IMR-90 (cell line): ENCODE data around the gene DEPDC5. TPM values are rescaled to one million over a fixed set of nuclear protein-coding genes. Genes with fewer than 3 reads are reported as not detected.

Experiments
- ATAC-seq: fragments of 200-7000 bp; cut with Tn5 transposase; 2 replicates; pipeline ENCODE4 v1.9.1; 2020; ENCODE audit warnings: low read depth, mild to moderate bottlenecking, moderate library complexity
- BruUV-seq: library from RNA; stranded (reverse); fragments of 400-500 nt; replicated peaks from 2 replicates; lab custom pipeline; 2021; lab: Mats Ljungman, UMichigan
- CTCF ChIA-PET: fragments of 300-600 bp; formaldehyde crosslinking; extraction: SDS; loops from one replicate; lab custom pipeline; 2021; ENCODE audit warnings: antibody characterized with exemption; lab: Yijun Ruan, JAX
- POLR2A ChIA-PET: fragments of 300-600 bp; sonication (Branson Sonifier 250); formaldehyde crosslinking; loops from one replicate; lab custom pipeline; 2022; ENCODE audit warnings: antibody characterized with exemption; ENCODE audit not compliant: unreplicated experiment; lab: Charles Lee
- DNase-seq: peaks from one replicate; pipeline ENCODE4 v3.0.0; 2013
- H2AFZ ChIP-seq: replicated peaks from 2 replicates; pipeline ENCODE3; 2013; ENCODE audit warnings: low read length, mild to moderate bottlenecking; ENCODE audit not compliant: poor library complexity
- H2AK5ac ChIP-seq: 2 replicates; pipeline ENCODE4 v1.6.1; 2013; ENCODE audit warnings: low read depth, low read length, inconsistent platforms
- H2AK9ac ChIP-seq: replicated peaks from 2 replicates; pipeline ENCODE3; 2013; ENCODE audit warnings: mild to moderate bottlenecking, low read depth, low read length, moderate library complexity; ENCODE audit not compliant: poor library complexity
- H2BK120ac ChIP-seq: 2 replicates; pipeline ENCODE4 v1.6.1; 2013; ENCODE audit warnings: low read depth, low read length, inconsistent platforms
- H2BK15ac ChIP-seq: 3 replicates; pipeline ENCODE4 v1.6.1; 2013; ENCODE audit warnings: low read depth, low read length, inconsistent platforms
- H2BK20ac ChIP-seq: 2 replicates; pipeline ENCODE4 v1.6.1; 2013; ENCODE audit warnings: low read depth, mild to moderate bottlenecking, inconsistent platforms, low read length, moderate library complexity
- H2BK5ac ChIP-seq: 2 replicates; pipeline ENCODE4 v1.6.1; 2013; ENCODE audit warnings: mild to moderate bottlenecking, low read depth, low read length, inconsistent platforms; ENCODE audit not compliant: poor library complexity, severe bottlenecking
- H3K14ac ChIP-seq: replicated peaks from 2 replicates; pipeline ENCODE4 v1.6.1; 2013; ENCODE audit warnings: low read depth, low read length, inconsistent platforms
- H3K18ac ChIP-seq: 2 replicates; pipeline ENCODE4 v1.6.1; 2013; ENCODE audit warnings: low read depth, low read length, control low read depth
- H3K23ac ChIP-seq: 2 replicates; pipeline ENCODE4 v1.6.1; 2013; ENCODE audit warnings: low read depth, low read length, inconsistent platforms
- H3K27ac ChIP-seq: 2 replicates; pipeline ENCODE4 v1.5.1; 2013; ENCODE audit warnings: mild to moderate bottlenecking, control low read depth, low read length; ENCODE audit not compliant: insufficient read depth
- H3K27me3 ChIP-seq: 2 replicates; pipeline ENCODE4 v1.6.1; 2013; ENCODE audit warnings: low read length; ENCODE audit not compliant: control insufficient read depth, insufficient read depth
- H3K36me3 ChIP-seq: 2 replicates; pipeline ENCODE4 v1.6.1; 2013; ENCODE audit warnings: low read length, mixed read lengths; ENCODE audit not compliant: control insufficient read depth, insufficient read depth
- H3K4ac ChIP-seq: 2 replicates; pipeline ENCODE4 v1.6.1; 2013; ENCODE audit warnings: low read depth, low read length, inconsistent platforms
- H3K4me1 ChIP-seq: 2 replicates; pipeline ENCODE4 v1.6.1; 2013; ENCODE audit warnings: low read length, mixed read lengths; ENCODE audit not compliant: control insufficient read depth, insufficient read depth
- H3K4me2 ChIP-seq: 2 replicates; pipeline ENCODE4 v1.6.1; 2013; ENCODE audit warnings: low read depth, mild to moderate bottlenecking, control low read depth, low read length, moderate library complexity
- H3K4me3 ChIP-seq: 2 replicates; pipeline ENCODE4 v1.5.1; 2013; ENCODE audit warnings: low read depth, mild to moderate bottlenecking, control low read depth, low read length, moderate library complexity; ENCODE audit not compliant: insufficient read depth
- H3K56ac ChIP-seq: 2 replicates; pipeline ENCODE4 v1.6.1; 2013; ENCODE audit warnings: low read length, inconsistent platforms; ENCODE audit not compliant: insufficient read depth; ENCODE audit errors: extremely low read depth
- H3K79me1 ChIP-seq, 2 experiments: 2 replicates each; pipeline ENCODE4 v1.6.1; 2013; ENCODE audit warnings: low read length in 2 of 2, inconsistent platforms in 1 of 2, low read depth in 1 of 2
- H3K9ac ChIP-seq: 2 replicates; pipeline ENCODE4 v1.6.1; 2013; ENCODE audit warnings: low read depth, low read length, control low read depth
- H3K9me1 ChIP-seq: 2 replicates; pipeline ENCODE4 v1.6.1; 2013; ENCODE audit warnings: low read length, inconsistent platforms; ENCODE audit not compliant: insufficient read depth
- H3K9me3 ChIP-seq: 2 replicates; pipeline ENCODE4 v1.6.1; 2013; ENCODE audit warnings: low read length; ENCODE audit not compliant: control insufficient read depth, insufficient read depth
- H4K20me1 ChIP-seq: 2 replicates; pipeline ENCODE4 v1.6.1; 2013; ENCODE audit warnings: low read length, inconsistent platforms; ENCODE audit not compliant: insufficient read depth
- H4K5ac ChIP-seq: 2 replicates; pipeline ENCODE4 v1.6.1; 2013; ENCODE audit warnings: mild to moderate bottlenecking, low read depth, low read length, control low read depth
- H4K8ac ChIP-seq, 2 experiments: 2 replicates each; pipeline ENCODE4 v1.6.1; 2013; ENCODE audit warnings: low read depth in 2 of 2, low read length in 2 of 2, control low read depth in 1 of 2, inconsistent platforms in 1 of 2
- H4K91ac ChIP-seq: 2 replicates; pipeline ENCODE4 v1.6.1; 2013; ENCODE audit warnings: low read depth, low read length, inconsistent platforms; ENCODE audit not compliant: insufficient read depth
- CEBPB ChIP-seq: IDR thresholded peaks from 2 replicates; pipeline ENCODE4 v1.6.1; 2012; ENCODE audit warnings: low read depth, low read length, improper control_type of control experiment
- CHD1 ChIP-seq: IDR thresholded peaks from 2 replicates; pipeline ENCODE4 v1.6.1; 2012; ENCODE audit warnings: low read depth, low read length, improper control_type of control experiment
- CTCF ChIP-seq: conservative IDR thresholded peaks from 2 replicates; pipeline ENCODE4 v1.5.1; 2012; ENCODE audit warnings: mild to moderate bottlenecking, low read depth, low read length, improper control_type of control experiment
- ELK1 ChIP-seq: fragments of 150-350 bp; IDR thresholded peaks from 2 replicates; pipeline ENCODE4 v1.6.1; 2016; ENCODE audit warnings: low read depth, mild to moderate bottlenecking, low read length, moderate library complexity, borderline replicate concordance
- MAFK ChIP-seq: IDR thresholded peaks from 2 replicates; pipeline ENCODE4 v1.6.1; 2012; ENCODE audit warnings: low read depth, low read length, improper control_type of control experiment
- MAZ ChIP-seq: IDR thresholded peaks from 2 replicates; pipeline ENCODE4 v1.6.1; 2012; ENCODE audit warnings: low read depth, mild to moderate bottlenecking, low read length, improper control_type of control experiment, moderate library complexity, borderline replicate concordance
- MXI1 ChIP-seq: IDR thresholded peaks from 2 replicates; pipeline ENCODE4 v1.6.1; 2012; ENCODE audit warnings: low read depth, mild to moderate bottlenecking, low read length, moderate library complexity, borderline replicate concordance
- POLR2A ChIP-seq: IDR thresholded peaks from 2 replicates; pipeline ENCODE4 v1.6.1; 2012; ENCODE audit warnings: mild to moderate bottlenecking, low read depth, low read length
- RAD21 ChIP-seq: IDR thresholded peaks from 2 replicates; pipeline ENCODE4 v1.6.1; 2012; ENCODE audit warnings: low read length, improper control_type of control experiment
- RCOR1 ChIP-seq: IDR thresholded peaks from 2 replicates; pipeline ENCODE4 v1.6.1; 2012; ENCODE audit warnings: mild to moderate bottlenecking, low read length, improper control_type of control experiment; ENCODE audit not compliant: insufficient replicate concordance
- RFX5 ChIP-seq: IDR thresholded peaks from 2 replicates; pipeline ENCODE4 v1.8.0; 2012; ENCODE audit warnings: low read depth, mild to moderate bottlenecking, low read length, moderate library complexity
- WGBS, 2 experiments: methylation state at CpG; one replicate each; pipeline versions ENCODE4 v1.1.5 to v1.1.7; 2013; ENCODE audit warnings: missing lambda C conversion rate in 2 of 2; ENCODE audit not compliant: insufficient read length in 1 of 2; ENCODE audit errors: extremely low coverage in 2 of 2; 5-methylcytosine and 5-hydroxymethylcytosine counted together
- dilution Hi-C: fragments of 300-500 bp; cut with HindIII; formaldehyde crosslinking; loops from one replicate; pipeline ENCODE4 v1.14.3; 2018; ENCODE audit warnings: low sequenced_read_pairs; ENCODE audit not compliant: unreplicated experiment
- in situ Hi-C: fragments of 300-500 bp; cut with MboI; formaldehyde crosslinking; loops from 3 replicates; pipeline ENCODE4 v1.14.3; 2019; ENCODE audit warnings: low sequenced_read_pairs, inconsistent platforms, mixed read lengths
- intact Hi-C: fragments of 100-400 bp; cut with micrococcal nuclease; formaldehyde crosslinking; loops from 2 replicates; pipeline ENCODE4 v1.10.0; 2022
- polyA plus RNA-seq, 3 experiments: library from polyadenylated mRNA; depleted of rRNA; stranded (reverse); fragments of >200 nt; gene quantifications; 2 replicates each; pipeline ENCODE4 v1.2.3, GENCODE V29; 2012; ENCODE audit warnings: low replicate concordance in 1 of 3
- total RNA-seq: library from RNA; depleted of rRNA; stranded (reverse); fragments of >200 nt; gene quantifications from 2 replicates; pipeline ENCODE4 v1.2.3, GENCODE V29; 2012
- TF ChIP-seq, protein P1 (sequence below): fragments of 150-350 bp; IDR thresholded peaks from 2 replicates; pipeline ENCODE4 v1.6.1; 2017; ENCODE audit warnings: mild to moderate bottlenecking, antibody characterized with exemption, low read length, low read depth

The DEPDC5 gene
- total and polyA plus RNA-seq, 2 of the 4 experiments (the other 2 are of a cell fraction), result 6.6 to 12.9 TPM

DNA sequence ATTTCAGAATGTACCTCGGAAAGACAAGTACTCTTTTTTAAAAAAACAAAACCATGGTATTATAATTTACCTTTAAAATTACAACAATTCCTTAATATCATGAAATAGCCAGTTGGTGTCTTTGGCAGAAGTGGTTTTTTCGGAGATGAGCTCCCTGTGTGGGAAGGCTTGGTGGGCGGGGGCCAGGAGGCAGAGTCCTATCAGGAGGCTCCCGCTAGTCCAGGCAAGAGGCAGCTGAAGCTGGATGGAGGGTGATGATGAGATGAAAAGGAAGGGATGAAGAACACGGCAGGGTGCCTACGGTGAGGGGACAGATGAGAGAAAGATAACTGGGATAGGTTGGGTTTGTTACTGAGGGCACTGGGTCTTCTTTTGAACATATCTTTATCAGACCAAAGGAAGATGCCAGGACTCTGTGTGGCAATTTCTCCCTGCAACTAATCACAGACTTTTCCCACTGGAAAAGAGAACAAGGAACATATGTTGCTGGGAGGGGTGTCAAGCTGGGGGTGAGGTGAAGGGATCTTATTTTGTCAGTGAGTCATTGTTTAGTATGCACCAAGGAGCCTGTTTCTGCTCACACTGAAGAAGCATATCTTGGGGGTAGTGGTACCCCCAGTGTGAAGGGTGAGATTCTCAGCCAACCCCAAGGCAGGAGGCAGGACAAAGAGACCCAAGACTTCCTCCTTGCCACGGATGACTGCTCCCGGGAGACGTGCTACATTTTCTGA, 99.0 kb downstream of the DEPDC5 start (continued):
- TF ChIP-seq RCOR1, result no peak

DNA sequence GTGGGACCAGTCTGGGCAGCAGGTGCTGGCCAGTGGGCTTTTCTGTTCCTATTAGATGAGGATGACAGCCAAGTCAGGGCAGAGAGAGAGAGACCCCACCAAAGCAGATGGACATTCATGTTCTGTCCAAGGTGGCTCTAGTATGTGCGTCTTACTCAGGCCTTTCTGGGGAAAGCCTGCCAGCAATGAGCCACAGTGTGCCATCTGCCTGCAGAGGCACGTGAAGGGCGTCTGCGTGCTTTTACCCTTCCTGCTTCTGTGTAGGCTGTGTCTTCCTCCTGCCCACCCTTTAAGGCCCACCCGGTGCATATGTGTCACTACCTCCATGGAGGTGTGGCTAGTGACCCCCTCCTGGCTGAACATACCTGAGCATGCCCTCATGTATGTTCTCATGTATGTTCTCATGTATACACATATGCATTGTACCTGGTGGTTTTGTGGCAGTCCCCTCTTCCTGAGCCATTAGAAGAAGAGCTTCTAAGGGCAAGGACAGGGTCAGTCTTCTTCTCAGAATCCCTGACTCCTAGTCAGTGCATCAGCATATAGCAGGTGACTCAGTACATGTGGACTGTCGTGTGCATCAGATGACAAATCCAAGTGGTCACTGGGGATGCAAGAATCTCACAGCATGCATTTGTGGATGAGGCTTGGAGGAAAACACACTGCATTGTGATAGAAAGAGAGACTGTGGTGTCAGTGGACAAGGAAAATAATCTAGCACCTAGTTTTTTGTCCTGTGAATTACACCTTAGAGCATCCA, 100.1 kb downstream of the DEPDC5 start:
- no peaks in the 10 kb centered on the region for H3K9me3 ChIP-seq
- no peak overlapping the region for H3K4me2 ChIP-seq
- H2BK120ac ChIP-seq, result no peak overlapping the region
- ChIA-PET CTCF (no interaction called here), POLR2A (no interaction called here)
- no peak overlapping the region for H4K8ac ChIP-seq
- dilution Hi-C loops (no loop called here), in situ Hi-C loops (no loop called here), intact Hi-C loops (no loop called here)
- no peaks in the 10 kb centered on the region for H3K79me1 ChIP-seq
- no peak overlapping the region for H2BK20ac ChIP-seq
- H4K5ac ChIP-seq, result no peak overlapping the region
- H3K36me3 ChIP-seq, result peaks cover 21% of the 10 kb centered on the region
- H3K4me1 ChIP-seq, result peaks cover 2% of the 10 kb centered on the region; the same call in 1 of the 2 replicates
- H3K18ac ChIP-seq, result no peak overlapping the region
- H2AK9ac ChIP-seq, result no peak overlapping the region
- no peak overlapping the region for H3K9ac ChIP-seq
- H3K4ac ChIP-seq, result no peak overlapping the region
- H3K23ac ChIP-seq, result no peak overlapping the region
- no peaks in the 10 kb centered on the region for H3K27me3 ChIP-seq
- no peak for ATAC-seq
- H2AK5ac ChIP-seq, result no peak overlapping the region
- 96% methylated on average over 3 of the region's 6 CpGs; no CpG with 5 or more reads in 1 of the 2 experiments for WGBS, 2 experiments
- DNase-seq, result peak; percentile 30
- H2BK5ac ChIP-seq, result no peak overlapping the region
- H2AFZ ChIP-seq, result no peak overlapping the region
- H3K14ac ChIP-seq, result no peak overlapping the region
- no TSS peak for BruUV-seq
- no peak overlapping the region for H3K27ac ChIP-seq
- no peak overlapping the region for H2BK15ac ChIP-seq
- peaks cover 10% of the 10 kb centered on the region for H3K9me1 ChIP-seq
- no peaks in the 10 kb centered on the region for H4K20me1 ChIP-seq
- H3K56ac ChIP-seq, result no peak overlapping the region
- no peak overlapping the region for H3K4me3 ChIP-seq
- no peak overlapping the region for H4K91ac ChIP-seq
- TF ChIP-seq MXI1 (no peak), RFX5 (no peak), CTCF (no peak), MAFK (no peak), CEBPB (no peak), RAD21 (no peak), ELK1 (no peak), CHD1 (no peak), MAZ (no peak), POLR2A (no peak)
- TF ChIP-seq, protein P1, sequence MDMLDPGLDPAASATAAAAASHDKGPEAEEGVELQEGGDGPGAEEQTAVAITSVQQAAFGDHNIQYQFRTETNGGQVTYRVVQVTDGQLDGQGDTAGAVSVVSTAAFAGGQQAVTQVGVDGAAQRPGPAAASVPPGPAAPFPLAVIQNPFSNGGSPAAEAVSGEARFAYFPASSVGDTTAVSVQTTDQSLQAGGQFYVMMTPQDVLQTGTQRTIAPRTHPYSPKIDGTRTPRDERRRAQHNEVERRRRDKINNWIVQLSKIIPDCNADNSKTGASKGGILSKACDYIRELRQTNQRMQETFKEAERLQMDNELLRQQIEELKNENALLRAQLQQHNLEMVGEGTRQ, result no peak
